Endothelial cell of umbilical vein (primary cell): ENCODE data around the gene SEMA4D. TPM values are rescaled to one million over a fixed set of nuclear protein-coding genes. Genes with fewer than 3 reads are reported as not detected.

Experiments
- BruUV-seq: library from RNA; stranded (reverse); fragments of 400-500 nt; replicated peaks from 2 replicates; lab custom pipeline; 2021; lab: Mats Ljungman, UMichigan
- CTCF ChIA-PET: fragments of 300-600, 350-600 bp; sonication (Branson Sonifier 250); formaldehyde crosslinking; loops from one replicate; lab custom pipeline; 2021; ENCODE audit warnings: antibody characterized with exemption, inconsistent platforms; lab: Charles Lee
- POLR2A ChIA-PET: fragments of 300-600, 350-600 bp; sonication (Branson Sonifier 250); formaldehyde crosslinking; loops from one replicate; lab custom pipeline; 2021; ENCODE audit warnings: antibody characterized with exemption, inconsistent platforms; lab: Charles Lee
- DNase-seq: peaks from one replicate; pipeline ENCODE4 v3.0.0-alpha.2; 2011; ENCODE audit warnings: low read depth, low spot score
- FAIRE-seq: peaks from 2 replicates; lab custom pipeline; 2011; peaks lifted over from hg19 to GRCh38; lab: Jason Lieb, UNC
- H2AFZ ChIP-seq: 2 replicates; pipeline ENCODE4 v1.6.0; 2012; ENCODE audit warnings: low read depth, low read length, control low read depth, inconsistent platforms
- H3K27ac ChIP-seq: 2 replicates; pipeline ENCODE4 v1.5.1; 2011; ENCODE audit warnings: low read depth, mild to moderate bottlenecking, control low read depth, low read length, moderate library complexity; ENCODE audit not compliant: insufficient read depth
- H3K27me3 ChIP-seq, 2 experiments: 2 replicates each; pipeline versions ENCODE4 v1.6.0 to v1.6.1; 2011; ENCODE audit warnings: low read length in 2 of 2, mixed read lengths in 1 of 2; ENCODE audit not compliant: control insufficient read depth in 2 of 2, insufficient read depth in 2 of 2
- H3K36me3 ChIP-seq, 2 experiments: 2 replicates in 1 of 2; 3 replicates in 1 of 2; pipeline ENCODE4 v1.5.1; 2011; ENCODE audit warnings: low read length in 2 of 2, mild to moderate bottlenecking in 1 of 2, moderate library complexity in 1 of 2; ENCODE audit not compliant: control insufficient read depth in 2 of 2, insufficient read depth in 2 of 2; ENCODE audit errors: extremely low read depth in 1 of 2
- H3K4me1 ChIP-seq: 3 replicates; pipeline ENCODE4 v1.5.1; 2011; ENCODE audit warnings: mild to moderate bottlenecking, low read length; ENCODE audit not compliant: control insufficient read depth, insufficient read depth; ENCODE audit errors: extremely low read depth
- H3K4me2 ChIP-seq: 2 replicates; pipeline ENCODE4 v1.6.1; 2011; ENCODE audit warnings: low read length, control low read depth, mixed read lengths; ENCODE audit not compliant: insufficient read depth
- H3K4me3 ChIP-seq, 3 experiments: fragments of 200-600 bp in 1 of 3; sonication (generic), shearing (Covaris generic) in 1 of 3; replicated peaks in 1 of 3; 2 replicates each; pipeline ENCODE4 v1.5.1; 2011 to 2016; ENCODE audit warnings: control low read depth in 3 of 3, low read length in 3 of 3, mild to moderate bottlenecking in 2 of 3, inconsistent platforms in 1 of 3, low read depth in 1 of 3, moderate library complexity in 1 of 3; ENCODE audit not compliant: insufficient read depth in 1 of 3
- H3K79me2 ChIP-seq: 2 replicates; pipeline ENCODE4 v1.6.0; 2012; ENCODE audit warnings: low read length, inconsistent platforms; ENCODE audit not compliant: control insufficient read depth, insufficient read depth
- H3K9ac ChIP-seq: replicated peaks from 2 replicates; pipeline ENCODE3; 2011; ENCODE audit warnings: low read length, control low read depth; ENCODE audit not compliant: insufficient read depth; ENCODE audit errors: extremely low read depth
- H3K9me1 ChIP-seq: replicated peaks from 3 replicates; pipeline ENCODE4 v1.6.0; 2011; ENCODE audit warnings: mild to moderate bottlenecking, low read length; ENCODE audit not compliant: control insufficient read depth, insufficient read depth; ENCODE audit errors: extremely low read depth
- H3K9me3 ChIP-seq: replicated peaks from 2 replicates; pipeline ENCODE4 v1.5.1; 2012; ENCODE audit warnings: low read length, inconsistent platforms; ENCODE audit not compliant: control insufficient read depth, insufficient read depth
- H4K20me1 ChIP-seq: replicated peaks from 2 replicates; pipeline ENCODE3; 2011; ENCODE audit warnings: mild to moderate bottlenecking, low read length; ENCODE audit not compliant: control insufficient read depth, insufficient read depth; ENCODE audit errors: extremely low read depth
- CTCF ChIP-seq, 2 donors: IDR thresholded peaks; 1 replicate in 1 of 2; 2 replicates in 1 of 2; pipeline ENCODE4 v1.5.1; 2011; ENCODE audit warnings: low read length in 2 of 2, mild to moderate bottlenecking in 2 of 2, moderate library complexity in 2 of 2, control low read depth in 1 of 2, inconsistent platforms in 1 of 2, low read depth in 1 of 2; ENCODE audit not compliant: insufficient read depth in 1 of 2; ENCODE audit errors: extremely low read depth in 1 of 2
- EZH2 ChIP-seq: IDR thresholded peaks from 2 replicates; pipeline ENCODE4 v1.6.1; 2012; ENCODE audit warnings: borderline replicate concordance, low read depth, mild to moderate bottlenecking, moderate library complexity, low read length, inconsistent platforms; ENCODE audit not compliant: severe bottlenecking
- FOS ChIP-seq: IDR thresholded peaks from 2 replicates; pipeline ENCODE4 v1.6.1; 2011; ENCODE audit warnings: mild to moderate bottlenecking, low read length, moderate library complexity, borderline replicate concordance; ENCODE audit not compliant: insufficient read depth
- GATA2 ChIP-seq: IDR thresholded peaks from 2 replicates; pipeline ENCODE4 v1.7.0; 2011; ENCODE audit warnings: low read depth, mild to moderate bottlenecking, moderate library complexity, mixed read lengths, low read length; ENCODE audit not compliant: insufficient read length, insufficient read depth
- JUN ChIP-seq: IDR thresholded peaks from 2 replicates; pipeline ENCODE4 v1.6.1; 2011; ENCODE audit warnings: borderline replicate concordance, low read depth; ENCODE audit not compliant: insufficient read length, insufficient read depth
- MYC ChIP-seq: IDR thresholded peaks from one replicate; pipeline ENCODE4 v1.6.1; 2011; ENCODE audit warnings: mild to moderate bottlenecking, low read depth, low read length
- POLR2A ChIP-seq: IDR thresholded peaks from 2 replicates; pipeline ENCODE4 v1.6.1; 2012; ENCODE audit warnings: low read depth, mild to moderate bottlenecking, control low read depth, low read length
- POLR2AphosphoS5 ChIP-seq: IDR thresholded peaks from 2 replicates; pipeline ENCODE4 v1.6.1; 2012; ENCODE audit warnings: low read depth, mild to moderate bottlenecking, control low read depth, low read length, moderate library complexity; ENCODE audit not compliant: insufficient read depth
- dilution Hi-C: fragments of 300-500 bp; cut with MboI; formaldehyde crosslinking; loops from one replicate; pipeline ENCODE4 v1.15.0; 2019; ENCODE audit warnings: low sequenced_read_pairs; ENCODE audit not compliant: extremely low pct_ligation_motif_present
- intact Hi-C: fragments of 100-400 bp; cut with micrococcal nuclease; formaldehyde crosslinking; loops from one replicate; pipeline ENCODE4 v1.10.0; 2022
- polyA plus RNA-seq, 4 experiments: library from polyadenylated mRNA; depleted of rRNA in 3 of 4; stranded (reverse) in 3 of 4; unstranded in 1 of 4; fragments of >200 nt; gene quantifications; 2 replicates each; pipeline versions ENCODE4 v1.2.1 to v1.2.3, GENCODE V29; 2011 to 2012; ENCODE audit warnings: missing spikeins in 1 of 4
- total RNA-seq: library from RNA; stranded (reverse); gene quantifications from 2 replicates; pipeline ENCODE4 v1.2.3, GENCODE V29; 2021
- TF ChIP-seq, protein P1 (sequence below): IDR thresholded peaks from 2 replicates; pipeline ENCODE4 v1.6.1; 2011; ENCODE audit not compliant: insufficient read depth, insufficient read length

Gene SEMA4D
- total and polyA plus RNA-seq, 2 donors (not counting 3 experiments of a cell fraction or from before 2014, with no cell fraction given) = 3.9 to 15.7 TPM

DNA sequence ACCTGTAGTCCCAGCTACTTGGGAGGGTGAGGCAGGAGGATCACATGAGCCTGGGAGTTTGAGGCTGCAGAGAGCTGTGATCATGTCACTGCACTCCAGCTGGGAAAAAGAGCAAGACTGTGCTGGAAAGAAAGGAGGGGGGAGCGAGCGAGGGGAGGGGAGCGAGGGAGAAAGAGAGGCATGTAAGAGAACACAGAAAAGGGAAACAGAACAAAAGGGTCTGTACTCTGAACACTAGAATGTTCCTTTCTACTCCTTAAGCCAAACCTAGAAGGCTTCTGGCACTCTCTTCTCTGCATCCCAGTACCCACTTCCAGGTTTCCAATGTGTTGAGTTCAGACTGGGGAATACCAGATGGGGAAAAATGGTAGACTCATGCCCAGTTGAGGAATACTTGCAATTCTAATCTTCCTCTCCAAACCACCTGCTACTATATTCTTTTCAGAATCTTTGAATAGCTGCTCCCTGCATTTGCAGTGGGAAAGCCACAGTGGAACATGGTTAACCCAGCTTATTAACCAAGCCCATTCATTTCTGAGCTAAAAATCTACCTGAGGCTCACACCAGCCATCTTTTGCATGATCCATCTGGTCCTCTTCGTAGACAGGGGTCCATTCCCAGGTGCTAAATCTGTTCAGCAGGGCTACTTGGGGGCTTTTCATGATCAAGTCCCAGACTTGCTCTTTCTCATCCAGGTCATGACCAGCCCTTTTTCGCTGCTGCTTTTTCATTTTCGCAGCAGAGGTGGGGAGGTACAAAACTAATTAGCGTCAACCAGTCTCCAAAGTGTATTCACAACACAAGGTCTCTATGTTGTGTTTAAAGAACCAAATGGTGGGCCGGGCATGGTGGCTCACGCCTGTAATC is 34.9 kb downstream of the SEMA4D start:
- no TSS peak for BruUV-seq

More for the DNA sequence above, 34.9 kb downstream of the SEMA4D start:
- ChIA-PET POLR2A (no interaction called here), CTCF (interaction anchor here (1.1 kb wide), 1 partner anchor 86 kb away, joined by 5 read pairs; no protein-coding TSS in a partner anchor)
- dilution Hi-C loops (no loop called here), intact Hi-C loops (no loop called here)
- no peak overlapping the region for H2AFZ ChIP-seq
- H3K9me3 ChIP-seq = no peaks in the 10 kb centered on the region
- H4K20me1 ChIP-seq = no peaks in the 10 kb centered on the region
- H3K4me3 ChIP-seq = no peak overlapping the region
- TF ChIP-seq GATA2 = no peak
- no peak for TF ChIP-seq CTCF (IDR thresholded peaks at IDR 0.05; ENCODE audit: extremely low read depth in 1 of 2, insufficient read depth in 1 of 2, low read depth in 1 of 2, low read length in 2 of 2)
- no peak for TF ChIP-seq EZH2
- TF ChIP-seq POLR2A = no peak
- no peak for TF ChIP-seq JUN
- no peak for TF ChIP-seq POLR2AphosphoS5
- no peak for TF ChIP-seq MYC
- TF ChIP-seq, protein P1, sequence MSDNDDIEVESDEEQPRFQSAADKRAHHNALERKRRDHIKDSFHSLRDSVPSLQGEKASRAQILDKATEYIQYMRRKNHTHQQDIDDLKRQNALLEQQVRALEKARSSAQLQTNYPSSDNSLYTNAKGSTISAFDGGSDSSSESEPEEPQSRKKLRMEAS = no peak
- no peak for TF ChIP-seq FOS
- peaks cover 5% of the 10 kb centered on the region for H3K4me1 ChIP-seq
- H3K27me3 ChIP-seq = no peaks in the 10 kb centered on the region
- H3K27ac ChIP-seq = no peak overlapping the region
- H3K9me1 ChIP-seq = no peaks in the 10 kb centered on the region
- DNase-seq (no peak), FAIRE-seq (no peak)
- no peaks in the 10 kb centered on the region for H3K36me3 ChIP-seq
- no peak overlapping the region for H3K9ac ChIP-seq
- H3K4me2 ChIP-seq = no peak overlapping the region
- H3K79me2 ChIP-seq = no peaks in the 10 kb centered on the region
